ENCODE measurements around the gene SFPQ.

DNA sequence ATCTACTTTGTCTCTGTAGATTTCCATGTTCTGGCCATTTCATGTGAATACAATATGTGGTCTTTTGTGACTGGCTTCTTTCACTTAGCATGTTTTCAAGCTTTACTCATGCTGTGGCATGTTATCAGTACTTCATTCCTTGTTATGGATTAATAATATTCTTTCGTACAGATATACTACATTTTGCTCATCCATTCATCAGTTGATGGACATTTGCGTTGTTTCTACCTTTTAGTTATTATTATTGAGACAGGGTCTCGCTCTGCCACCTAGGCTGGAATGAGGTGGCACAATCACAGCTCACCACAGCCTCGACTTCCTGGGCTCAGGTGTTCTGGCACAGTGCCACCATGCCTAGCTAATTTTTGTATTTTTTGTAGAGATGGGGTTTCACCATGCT is 21.4 kb downstream of the SFPQ start:
- TF ChIP-seq GATA2 (IDR thresholded peaks at IDR 0.05; ENCODE audit: low read depth, low read length) (no peak), GATA3 (IDR thresholded peaks at IDR 0.05; ENCODE audit: low read depth, low read length) (no peak)
